Measurements from ENCODE around the gene CACNB2.
"Not testable (repeated sequence)": the region's sequence is repeated elsewhere in the genome, so short reads cannot be mapped to it uniquely, and the experiment has no call there.

Gene CACNB2

DNA sequence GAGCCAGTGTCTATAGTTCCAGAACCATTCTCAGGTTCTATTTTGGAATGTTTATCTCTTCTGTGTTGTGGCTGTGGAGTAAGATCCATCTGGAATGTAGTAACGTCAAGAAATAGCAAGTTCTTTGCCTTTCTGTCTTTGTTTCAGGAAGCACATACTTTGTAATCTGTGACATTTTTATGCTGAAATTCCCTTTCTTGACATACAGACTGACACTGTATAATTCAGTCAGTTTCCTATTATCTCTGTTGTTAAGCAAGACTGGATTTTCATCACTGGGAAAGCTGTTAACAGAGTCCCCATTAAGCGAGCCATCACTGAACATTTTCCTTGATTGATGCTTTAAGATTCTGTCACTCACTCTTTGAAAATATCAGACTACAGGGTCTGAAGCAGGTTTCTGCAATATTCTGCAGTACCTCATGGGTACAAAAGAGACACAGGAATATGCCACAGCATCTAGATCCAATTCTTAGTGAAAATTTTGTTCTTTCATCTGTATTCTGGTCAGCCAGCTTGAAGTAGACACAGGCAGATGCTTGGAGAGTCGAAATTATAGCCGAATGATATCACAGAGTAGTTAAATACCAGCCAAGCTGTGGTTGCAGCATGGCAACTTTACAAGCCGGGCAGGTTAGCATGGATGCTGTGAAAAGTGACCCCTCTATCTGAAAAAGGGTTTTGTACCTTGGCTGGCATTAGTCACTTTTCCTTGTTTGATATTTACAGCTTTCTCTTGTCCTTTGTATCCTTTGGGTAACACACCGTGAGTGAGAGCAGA lies 62.6 kb downstream of the CACNB2 start:
- DNase-seq (ENCODE audit: low read depth), result no peak

- no peak for DNase-seq (ENCODE audit: low read depth)
Observed at GRCh38 chr10:18203471-18203870, 63.2 kb downstream of the CACNB2 start.

DNA sequence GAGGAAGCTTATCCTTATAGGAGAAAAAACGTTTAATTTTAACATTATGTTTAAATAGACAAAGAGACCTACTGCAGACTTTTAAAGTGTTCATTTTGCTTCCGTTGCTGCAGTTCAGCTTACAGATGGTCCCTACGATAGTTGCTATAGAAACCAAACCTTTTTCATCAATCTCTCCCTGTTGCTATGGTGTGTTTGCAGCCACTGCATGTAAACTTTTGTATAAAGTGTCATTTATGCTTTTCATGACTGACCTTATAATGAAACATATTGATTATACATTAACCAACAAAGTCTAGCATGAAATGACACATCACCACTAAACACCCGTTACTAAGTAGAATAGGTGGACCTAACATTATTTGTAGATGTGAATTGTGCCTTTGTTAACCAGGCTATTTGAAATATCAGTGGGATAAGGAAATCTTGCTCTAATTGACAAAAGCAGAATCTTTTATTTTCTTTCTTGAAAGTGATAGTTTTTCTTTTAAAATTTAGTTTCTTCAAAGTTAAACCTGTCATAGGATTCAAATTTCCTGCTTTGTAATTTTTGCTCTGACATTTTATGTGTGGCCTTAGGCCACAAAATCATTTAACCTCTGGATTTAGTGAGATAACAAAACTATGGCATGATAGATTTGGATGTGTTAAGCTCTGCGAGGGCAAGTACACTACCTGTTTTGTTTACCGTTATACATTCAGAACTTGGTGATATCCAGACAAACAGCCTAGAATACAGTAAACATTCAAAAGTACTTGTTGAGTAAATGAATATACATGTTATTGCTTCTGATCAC lies 64.0 kb downstream of the CACNB2 start:
- no peak for DNase-seq (ENCODE audit: low read depth)

- DNase-seq (ENCODE audit: low read depth), result no peak
Observed at GRCh38 chr10:18205098-18205834, 65.0 kb downstream of the CACNB2 start.

DNA sequence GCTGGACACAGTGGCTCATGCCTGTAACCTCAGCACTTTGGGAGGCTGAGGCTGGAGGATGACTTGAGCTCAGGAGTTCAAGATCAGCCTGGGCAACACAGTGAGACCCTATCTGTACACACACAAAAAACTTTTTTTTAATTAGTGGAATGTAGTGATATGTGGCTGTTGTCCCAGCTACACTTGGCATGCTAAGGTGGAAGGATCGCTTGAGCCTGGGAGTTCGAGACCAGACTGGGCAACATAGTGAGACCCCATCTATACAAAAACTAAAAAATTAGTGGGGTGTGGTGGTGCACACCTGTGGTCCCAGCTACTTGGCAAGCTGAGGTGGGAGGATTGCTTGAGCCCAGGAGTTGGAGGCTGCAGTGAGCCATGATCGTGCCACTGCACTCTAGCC lies 68.0 kb downstream of the CACNB2 start:
- not testable (repeated sequence) for DNase-seq (ENCODE audit: low read depth)

DNA sequence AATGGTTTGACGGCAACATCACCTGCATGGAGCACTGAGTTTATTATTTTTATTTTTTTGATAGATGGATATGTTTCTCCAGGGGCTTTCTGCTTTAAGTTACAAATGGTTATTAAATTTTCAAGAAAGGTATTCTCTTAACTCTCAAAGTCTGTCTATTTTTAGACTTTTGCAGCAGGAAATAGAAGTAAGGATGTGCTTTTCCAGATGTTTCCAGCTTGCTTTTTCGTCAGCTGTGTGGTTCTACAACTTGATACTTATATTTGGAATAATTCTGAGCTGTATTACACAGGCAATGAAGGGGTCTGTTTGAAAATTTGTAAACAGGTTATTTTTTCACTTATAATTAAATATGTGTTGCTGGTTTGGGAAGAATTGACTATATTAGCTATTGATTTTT lies 69.0 kb downstream of the CACNB2 start:
- DNase-seq (ENCODE audit: low read depth), result no peak

DNA sequence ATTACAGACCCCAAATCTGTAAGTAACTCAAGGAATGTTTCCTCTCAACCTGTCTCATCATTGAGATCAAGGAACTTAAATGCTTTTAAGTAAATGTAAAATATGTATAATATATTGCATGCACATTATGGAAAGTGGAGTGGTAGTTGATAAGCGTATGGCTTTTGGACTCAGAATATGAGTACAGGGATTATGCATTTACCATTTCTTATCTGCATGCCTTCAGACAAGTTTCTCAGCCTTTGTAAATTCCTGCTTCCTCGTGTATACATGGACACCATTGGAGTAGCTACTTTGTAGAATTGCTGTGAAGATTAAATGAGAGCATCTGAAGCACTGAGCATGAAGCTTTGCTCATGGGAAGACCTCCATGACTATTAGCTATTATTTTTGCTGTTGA lies 70.5 kb downstream of the CACNB2 start:
- DNase-seq (ENCODE audit: low read depth), result no peak

GRCh38 chr10:18211862-18212261 lies 71.6 kb downstream of the CACNB2 start:
- DNase-seq (ENCODE audit: low read depth), result no peak

DNA sequence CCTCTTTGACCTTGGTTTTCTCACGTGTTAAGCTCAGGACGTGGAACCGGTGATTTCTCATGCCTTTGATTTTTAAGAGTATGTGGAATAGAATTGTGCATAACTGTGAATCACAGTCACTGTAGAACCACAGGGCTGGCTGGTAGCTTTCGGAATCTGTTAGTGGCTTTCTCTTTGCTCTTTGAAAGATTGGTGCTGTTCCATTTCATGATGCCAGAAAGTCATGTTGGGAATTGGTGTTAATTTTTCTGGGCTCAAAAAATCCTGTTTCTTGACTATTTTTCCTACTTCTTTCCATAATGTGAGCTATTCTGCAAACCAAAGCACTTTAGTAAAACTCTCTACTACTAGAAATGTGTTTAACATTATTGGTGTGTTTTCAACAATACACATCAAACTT lies 73.0 kb downstream of the CACNB2 start:
- DNase-seq (ENCODE audit: low read depth), result no peak

- DNase-seq (ENCODE audit: low read depth), result no peak
Observed at GRCh38 chr10:18214691-18215563, 74.7 kb downstream of the CACNB2 start.

DNA sequence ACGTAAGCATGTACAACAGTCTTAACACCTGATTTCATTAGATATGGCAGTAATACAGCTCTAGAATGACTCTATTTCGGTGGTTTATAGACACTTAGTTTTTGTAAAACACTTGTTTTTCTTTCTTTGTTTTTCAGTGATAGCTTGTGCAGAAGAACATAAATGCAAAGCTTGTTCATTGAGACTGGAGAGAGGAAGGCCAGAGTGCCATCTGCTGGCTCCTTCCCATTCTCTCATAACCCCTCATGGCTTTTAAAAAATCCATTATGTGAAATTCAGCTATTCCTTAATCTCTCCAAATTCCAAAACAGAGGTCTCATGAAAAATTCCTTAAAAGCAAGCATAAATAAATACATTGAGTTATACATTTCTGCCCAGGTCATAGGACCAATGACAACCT lies 76.3 kb downstream of the CACNB2 start:
- no peak for DNase-seq (ENCODE audit: low read depth)

- DNase-seq (ENCODE audit: low read depth), result no peak
Observed at GRCh38 chr10:18217577-18217976, 77.4 kb downstream of the CACNB2 start.

- no peak for DNase-seq (ENCODE audit: low read depth)
Observed at GRCh38 chr10:18219146-18219545, 78.9 kb downstream of the CACNB2 start.

DNA sequence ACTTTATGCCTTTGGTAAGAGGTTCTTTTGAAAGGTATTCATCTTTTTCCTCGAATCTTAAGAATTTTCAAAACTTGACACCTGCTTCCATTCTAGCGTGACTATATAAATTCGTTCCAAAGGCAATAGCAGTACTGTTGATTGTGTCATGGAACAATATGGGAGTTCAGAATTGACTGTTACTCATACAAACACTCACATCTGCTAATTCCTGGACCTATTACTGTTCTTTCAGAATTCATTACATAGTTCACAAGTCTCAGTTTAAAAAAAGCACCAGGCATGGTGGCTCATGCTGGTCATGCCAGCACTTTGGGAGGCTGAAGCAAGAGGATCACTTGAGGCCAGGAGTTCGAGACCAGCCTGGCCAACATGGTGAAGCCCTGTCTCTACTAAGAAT lies 80.9 kb downstream of the CACNB2 start:
- DNase-seq (ENCODE audit: low read depth), result no peak

GRCh38 chr10:18221882-18222281 lies 81.7 kb downstream of the CACNB2 start:
- DNase-seq (ENCODE audit: low read depth), result no peak

DNA sequence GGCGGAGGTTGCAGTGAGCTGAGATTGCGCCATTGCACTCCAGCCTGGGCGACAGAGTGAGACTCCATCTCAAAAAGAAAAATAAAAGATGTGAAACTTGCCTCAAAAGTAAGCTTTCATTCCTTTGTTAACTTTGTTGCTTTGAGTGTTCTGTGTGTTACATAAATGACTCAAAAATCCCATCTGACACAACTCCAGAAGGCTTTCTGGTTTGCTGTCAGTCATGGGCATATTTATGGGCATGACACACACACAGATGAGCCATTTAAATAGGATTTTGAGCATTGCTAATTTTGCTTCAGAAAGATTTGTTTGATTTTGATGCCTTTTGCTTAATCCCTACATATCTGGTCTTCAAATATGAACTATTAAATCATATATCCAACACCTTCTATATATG lies 82.6 kb downstream of the CACNB2 start:
- DNase-seq (ENCODE audit: low read depth), result no peak

DNA sequence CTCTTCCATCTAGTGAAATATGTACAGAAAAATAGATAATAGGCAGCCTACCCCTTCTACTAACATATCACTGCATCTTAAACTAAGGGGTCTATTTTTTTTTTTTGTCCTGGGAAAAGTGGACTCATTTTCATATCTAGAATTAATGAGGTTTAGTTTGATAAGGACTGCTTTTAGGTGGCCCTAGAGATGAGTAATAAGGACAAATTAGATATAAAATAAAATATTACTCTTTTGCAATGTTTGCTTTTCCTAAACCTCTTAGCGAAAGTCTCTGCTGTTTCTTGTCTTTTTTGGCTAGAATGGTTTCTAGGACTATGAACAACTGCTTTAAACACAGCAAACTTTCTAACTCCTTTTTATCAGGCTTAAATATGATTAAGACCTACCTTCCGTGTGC lies 83.7 kb downstream of the CACNB2 start:
- no peak for DNase-seq (ENCODE audit: low read depth)

DNA sequence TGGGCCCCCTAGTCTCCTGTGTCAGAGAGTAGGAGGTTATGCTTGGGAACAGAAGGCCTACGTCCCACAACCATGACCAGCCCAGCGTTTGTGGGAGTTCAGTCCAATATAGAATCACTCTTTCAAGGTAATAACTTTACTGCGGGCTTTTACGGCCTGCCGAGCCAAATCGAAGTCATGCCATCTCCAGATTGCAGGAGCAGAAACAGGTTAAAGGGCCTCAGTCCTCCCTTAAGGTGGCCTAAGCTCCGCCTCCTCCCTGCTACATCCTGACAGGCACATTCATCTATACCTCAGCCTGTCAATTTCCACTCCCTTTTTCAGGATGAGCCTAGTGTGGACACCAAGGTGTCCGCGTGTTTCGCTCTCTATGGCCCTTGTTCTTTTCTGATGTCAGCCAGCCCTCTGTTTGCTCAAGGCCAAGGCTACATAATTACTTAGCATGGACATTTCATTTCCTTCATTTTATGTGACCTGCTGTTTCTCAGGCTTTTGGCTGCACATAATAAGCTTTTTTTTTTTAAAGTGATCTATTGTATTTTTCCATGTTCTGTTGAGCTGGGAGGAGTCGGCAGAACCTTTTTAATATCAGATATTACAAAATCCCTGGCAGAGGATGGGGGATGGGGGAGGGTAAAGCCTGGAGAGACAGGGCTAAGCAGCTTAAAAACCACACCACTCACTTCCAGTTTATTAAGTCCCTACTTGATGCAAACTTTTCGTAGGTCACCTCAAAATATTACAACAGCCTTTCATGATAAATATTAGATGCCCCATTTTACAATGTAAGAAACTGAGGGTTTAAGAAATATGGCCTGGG lies 84.6 kb downstream of the CACNB2 start:
- no peak for DNase-seq (ENCODE audit: low read depth)

GRCh38 chr10:18226336-18226735 lies 86.1 kb downstream of the CACNB2 start:
- no peak for DNase-seq (ENCODE audit: low read depth)

GRCh38 chr10:18229826-18230225 lies 89.6 kb downstream of the CACNB2 start:
- no peak for DNase-seq (ENCODE audit: low read depth)

GRCh38 chr10:18230794-18231193 lies 90.6 kb downstream of the CACNB2 start:
- no peak for DNase-seq (ENCODE audit: low read depth)

Data from T follicular helper cell (primary cell).